ENCODE results near the gene RNF10.

- no peak for TF ChIP-seq EZH2 (IDR thresholded peaks at IDR 0.05; ENCODE audit: borderline replicate concordance, low read length)
- TF ChIP-seq CTCF (IDR thresholded peaks at IDR 0.05; ENCODE audit: low read length) = no peak
Observed at GRCh38 chr12:120599672-120600552, 65.8 kb downstream of the RNF10 start.

Measured in OCI-LY1 (cell line).